H9 (cell line): ENCODE results near the gene COX17. TPM values are rescaled to one million over a fixed set of nuclear protein-coding genes. Genes with fewer than 3 reads are reported as not detected.

Source experiments
- DNase-seq: peaks from one replicate; pipeline ENCODE4 v3.0.0-alpha.2; 2017
- H2AFZ ChIP-seq: one replicate; pipeline ENCODE4 v1.6.1; 2013; ENCODE audit warnings: mild to moderate bottlenecking, low read length, control low read depth, moderate library complexity
- H2AK5ac ChIP-seq: 2 replicates; pipeline ENCODE4 v1.6.1; 2013; ENCODE audit warnings: low read length, control low read depth, mixed read lengths; ENCODE audit not compliant: insufficient read length
- H2BK120ac ChIP-seq: one replicate; pipeline ENCODE4 v1.6.1; 2013; ENCODE audit warnings: low read depth, mild to moderate bottlenecking, low read length, control low read depth, inconsistent platforms; ENCODE audit not compliant: poor library complexity, severe bottlenecking
- H2BK12ac ChIP-seq: 2 replicates; pipeline ENCODE4 v1.6.1; 2013; ENCODE audit warnings: low read length, control low read depth, mixed read lengths, low read depth; ENCODE audit not compliant: insufficient read length
- H2BK15ac ChIP-seq: 2 replicates; pipeline ENCODE4 v1.6.1; 2013; ENCODE audit warnings: low read depth, low read length, control low read depth
- H2BK20ac ChIP-seq: one replicate; pipeline ENCODE4 v1.6.1; 2013; ENCODE audit warnings: low read depth, mild to moderate bottlenecking, low read length, control low read depth, inconsistent platforms; ENCODE audit not compliant: poor library complexity, severe bottlenecking
- H2BK5ac ChIP-seq: 2 replicates; pipeline ENCODE4 v1.6.1; 2013; ENCODE audit warnings: low read length, control low read depth, mixed read lengths; ENCODE audit not compliant: insufficient read length
- H3K14ac ChIP-seq: 2 replicates; pipeline ENCODE4 v1.6.1; 2013; ENCODE audit warnings: low read length, control low read depth; ENCODE audit not compliant: insufficient read depth
- H3K18ac ChIP-seq: 2 replicates; pipeline ENCODE4 v1.6.1; 2013; ENCODE audit warnings: low read depth, mild to moderate bottlenecking, mixed read lengths, low read length, control low read depth; ENCODE audit not compliant: insufficient read length
- H3K23ac ChIP-seq: 2 replicates; pipeline ENCODE4 v1.6.1; 2013; ENCODE audit warnings: low read length, control low read depth, mixed read lengths, low read depth; ENCODE audit not compliant: insufficient read length
- H3K23me2 ChIP-seq: 2 replicates; pipeline ENCODE4 v1.6.1; 2013; ENCODE audit warnings: low read depth, mild to moderate bottlenecking, mixed read lengths, low read length, control low read depth; ENCODE audit not compliant: insufficient read length, poor library complexity, severe bottlenecking
- H3K27ac ChIP-seq: 2 replicates; pipeline ENCODE4 v1.5.1; 2013; ENCODE audit warnings: low read length, control low read depth, mixed read lengths, low read depth; ENCODE audit not compliant: insufficient read length
- H3K27me3 ChIP-seq: 2 replicates; pipeline ENCODE4 v1.6.1; 2013; ENCODE audit warnings: low read length, control low read depth, inconsistent platforms; ENCODE audit not compliant: insufficient read depth
- H3K4ac ChIP-seq: 2 replicates; pipeline ENCODE4 v1.6.1; 2013; ENCODE audit warnings: low read depth, mild to moderate bottlenecking, control low read depth, inconsistent platforms, low read length, moderate library complexity
- H3K4me1 ChIP-seq: 2 replicates; pipeline ENCODE4 v1.6.1; 2013; ENCODE audit warnings: low read length, control low read depth, inconsistent platforms; ENCODE audit not compliant: insufficient read depth
- H3K4me2 ChIP-seq: 2 replicates; pipeline ENCODE4 v1.6.1; 2013; ENCODE audit warnings: low read length, control low read depth, mixed read lengths; ENCODE audit not compliant: insufficient read length, insufficient read depth
- H3K56ac ChIP-seq: 2 replicates; pipeline ENCODE4 v1.6.1; 2013; ENCODE audit warnings: low read depth, mild to moderate bottlenecking, mixed read lengths, low read length, control low read depth; ENCODE audit not compliant: insufficient read length
- H3K79me1 ChIP-seq: 2 replicates; pipeline ENCODE4 v1.6.1; 2013; ENCODE audit warnings: low read depth, mild to moderate bottlenecking, moderate library complexity, low read length, control low read depth, inconsistent platforms; ENCODE audit not compliant: insufficient read depth, poor library complexity, severe bottlenecking
- H3K79me2 ChIP-seq: 2 replicates; pipeline ENCODE4 v1.6.1; 2013; ENCODE audit warnings: low read length, control low read depth, inconsistent platforms; ENCODE audit not compliant: insufficient read depth
- H3K9ac ChIP-seq: 2 replicates; pipeline ENCODE4 v1.6.1; 2013; ENCODE audit warnings: low read length, control low read depth, mixed read lengths; ENCODE audit not compliant: insufficient read length; ENCODE audit errors: extremely low read depth
- H3K9me3 ChIP-seq: one replicate; pipeline ENCODE4 v1.6.1; 2013; ENCODE audit warnings: low read depth, low read length, inconsistent platforms; ENCODE audit not compliant: control insufficient read depth
- H3T11ph ChIP-seq: one replicate; pipeline ENCODE4 v1.6.1; 2013; ENCODE audit warnings: mild to moderate bottlenecking, low read length, control low read depth, inconsistent platforms
- H4K20me1 ChIP-seq: one replicate; pipeline ENCODE4 v1.6.1; 2013; ENCODE audit not compliant: control insufficient read depth, insufficient read length, insufficient read depth
- H4K5ac ChIP-seq: 2 replicates; pipeline ENCODE4 v1.6.1; 2013; ENCODE audit warnings: low read depth, mild to moderate bottlenecking, mixed read lengths, low read length, control low read depth; ENCODE audit not compliant: insufficient read length
- H4K8ac ChIP-seq: replicated peaks from 2 replicates; pipeline ENCODE4 v1.6.1; 2013; ENCODE audit warnings: low read length, control low read depth, mixed read lengths, low read depth; ENCODE audit not compliant: insufficient read length
- H4K91ac ChIP-seq: 2 replicates; pipeline ENCODE4 v1.6.1; 2013; ENCODE audit warnings: low read depth, mild to moderate bottlenecking, moderate library complexity, mixed read lengths, low read length, control low read depth; ENCODE audit not compliant: insufficient read length
- H3K27ac Mint-ChIP-seq, 3 experiments: 2 replicates in 2 of 3; 3 replicates in 1 of 3; pipeline ENCODE4 v1.8.0; 2020 to 2021; ENCODE audit warnings: mixed read lengths in 3 of 3, mild to moderate bottlenecking in 1 of 3, moderate library complexity in 1 of 3
- H3K27me3 Mint-ChIP-seq: 2 replicates; pipeline ENCODE4 v1.8.0; 2021; ENCODE audit warnings: low read depth, mild to moderate bottlenecking, moderate library complexity, mixed read lengths
- H3K36me3 Mint-ChIP-seq, 3 experiments: 2 replicates in 2 of 3; 3 replicates in 1 of 3; pipeline ENCODE4 v1.8.0; 2020 to 2021; ENCODE audit warnings: low read depth in 3 of 3, mixed read lengths in 3 of 3; ENCODE audit not compliant: insufficient read depth in 1 of 3
- H3K4me1 Mint-ChIP-seq, 2 experiments: 2 replicates each; pipeline ENCODE4 v1.8.0; 2020; ENCODE audit warnings: mixed read lengths in 2 of 2
- H3K4me3 Mint-ChIP-seq, 2 experiments: 2 replicates in 1 of 2; 3 replicates in 1 of 2; pipeline ENCODE4 v1.8.0; 2020 to 2021; ENCODE audit warnings: mild to moderate bottlenecking in 2 of 2, mixed read lengths in 2 of 2, moderate library complexity in 1 of 2
- H3K9me3 Mint-ChIP-seq, 2 experiments: 2 replicates in 1 of 2; 3 replicates in 1 of 2; pipeline ENCODE4 v1.8.0; 2020; ENCODE audit warnings: mild to moderate bottlenecking in 2 of 2, mixed read lengths in 2 of 2, moderate library complexity in 1 of 2
- CTCF ChIP-seq: fragments of 200-600 bp; sonication (generic); conservative IDR thresholded peaks from 3 replicates; pipeline ENCODE4 v1.8.0; 2021; ENCODE audit warnings: antibody characterized with exemption, mild to moderate bottlenecking
- WGBS: extraction: QIAGEN DNeasy Blood & Tissue Kit; methylation state at CpG from one replicate; pipeline ENCODE4 v1.1.7; 2013; ENCODE audit warnings: missing lambda C conversion rate, low lambda C conversion rate, mixed read lengths; ENCODE audit not compliant: insufficient read length; ENCODE audit errors: extremely low coverage; 5-methylcytosine and 5-hydroxymethylcytosine counted together
- total RNA-seq: library from RNA; stranded (reverse); gene quantifications from 2 replicates; pipeline ENCODE4 v1.2.1, GENCODE V29; 2021

COX17 gene
- total RNA-seq, 1 experiment from 2014 or later = 47.0 TPM

DNA sequence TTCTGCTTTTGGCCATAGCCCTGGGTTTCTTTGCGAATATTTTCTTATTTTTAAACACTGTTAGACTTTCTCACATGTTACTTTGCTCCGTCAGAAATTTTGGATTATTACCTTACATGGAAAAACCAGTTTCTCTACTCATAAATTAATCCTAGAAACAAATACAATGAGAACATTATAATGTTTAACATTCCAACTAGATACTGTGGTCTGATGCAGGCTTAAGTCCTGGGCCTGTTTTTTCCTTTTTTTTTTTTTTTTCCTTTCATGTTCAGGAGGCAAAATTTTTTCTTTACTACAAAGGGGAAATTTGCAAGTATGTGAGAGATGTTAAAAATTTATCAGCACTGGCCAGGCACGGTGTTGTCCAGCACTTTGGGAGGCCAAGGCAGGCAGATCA lies 45.7 kb downstream of the COX17 start:
- no peak overlapping the region for H3K4me2 ChIP-seq
- TF ChIP-seq CTCF = no peak
- no peaks in the 10 kb centered on the region for H3K79me2 ChIP-seq
- H4K91ac ChIP-seq = no peak overlapping the region
- Mint-ChIP-seq H3K4me1 (peaks cover 10 to 14% of the 10 kb centered on the region in 2 experiments), H3K27ac (no peak overlapping the region; a peak in 1 of 7 replicates), H3K4me3 (no peak overlapping the region), H3K36me3 (no peaks in the 10 kb centered on the region), H3K27me3 (peaks cover 2% of the 10 kb centered on the region), H3K9me3 (no peaks in the 10 kb centered on the region)
- no peak overlapping the region for H2BK5ac ChIP-seq
- no peaks in the 10 kb centered on the region for H3K23me2 ChIP-seq
- no peak overlapping the region for H2BK12ac ChIP-seq
- no peak overlapping the region for H3T11ph ChIP-seq
- no peaks in the 10 kb centered on the region for H3K4me1 ChIP-seq
- H4K20me1 ChIP-seq = no peaks in the 10 kb centered on the region
- H3K79me1 ChIP-seq = no peaks in the 10 kb centered on the region
- no peak overlapping the region for H3K56ac ChIP-seq
- H3K14ac ChIP-seq = no peak overlapping the region
- no peak overlapping the region for H3K9ac ChIP-seq
- H2AK5ac ChIP-seq = no peak overlapping the region
- WGBS = no CpG with 5 or more reads among the region's 3 CpGs
- H2AFZ ChIP-seq = no peak overlapping the region
- H2BK15ac ChIP-seq = no peak overlapping the region
- no peak overlapping the region for H2BK20ac ChIP-seq
- H2BK120ac ChIP-seq = no peak overlapping the region
- DNase-seq = no peak
- H4K5ac ChIP-seq = no peak overlapping the region
- H3K4ac ChIP-seq = no peak overlapping the region
- H4K8ac ChIP-seq = no peak overlapping the region
- no peak overlapping the region for H3K18ac ChIP-seq
- no peak overlapping the region for H3K23ac ChIP-seq
- H3K9me3 ChIP-seq = no peaks in the 10 kb centered on the region
- no peaks in the 10 kb centered on the region for H3K27me3 ChIP-seq
- no peak overlapping the region for H3K27ac ChIP-seq
